Tibial nerve (tissue), 4 donors: Measurements from ENCODE around the gene ZNF680. TPM values are rescaled to one million over a fixed set of nuclear protein-coding genes. Genes with fewer than 3 reads are reported as not detected.

Source experiments
- DNase-seq, 2 donors: peaks; one replicate each; pipeline ENCODE4 v3.0.0-alpha.2; 2019; ENCODE audit warnings: low spot score in 2 of 2
- H3K27ac ChIP-seq, 4 donors: fragments of 200-600 bp; sonication (generic) in 3 of 4; one replicate each; pipeline ENCODE4 v1.5.1; 2017 to 2019; ENCODE audit warnings: mild to moderate bottlenecking in 1 of 4
- H3K27me3 ChIP-seq, 2 donors: fragments of 200-600 bp; sonication (generic) in 1 of 2; one replicate each; pipeline versions ENCODE4 v1.5.1 to v1.6.0; 2017 to 2019
- H3K36me3 ChIP-seq, 3 donors: fragments of 200-600 bp; sonication (generic); one replicate each; pipeline ENCODE4 v1.5.1; 2018 to 2019
- H3K4me1 ChIP-seq, 4 donors: fragments of 200-600 bp; sonication (generic) in 3 of 4; one replicate each; pipeline ENCODE4 v1.5.1; 2017 to 2019
- H3K4me3 ChIP-seq, 4 donors: fragments of 200-600 bp; sonication (generic) in 3 of 4; one replicate each; pipeline ENCODE4 v1.5.1; 2017 to 2019; ENCODE audit warnings: mild to moderate bottlenecking in 1 of 4, moderate library complexity in 1 of 4
- H3K9me3 ChIP-seq, 4 donors: fragments of 200-600 bp; sonication (generic) in 3 of 4; one replicate each; pipeline ENCODE4 v1.5.1; 2017 to 2019
- EP300 ChIP-seq, 2 donors: sonication (generic); formaldehyde crosslinking; IDR thresholded peaks; one replicate each; pipeline ENCODE4 v1.6.1; 2017; ENCODE audit warnings: antibody characterized with exemption in 2 of 2, mild to moderate bottlenecking in 1 of 2
- POLR2A ChIP-seq, 2 donors: fragments of 450-650 bp; IDR thresholded peaks; one replicate each; pipeline ENCODE4 v1.6.1; 2017; ENCODE audit warnings: antibody characterized with exemption in 2 of 2, mild to moderate bottlenecking in 2 of 2, moderate library complexity in 2 of 2
- WGBS, 2 donors: methylation state at CpG; one replicate each; pipeline ENCODE4 v1.1.5; 2018; 5-methylcytosine and 5-hydroxymethylcytosine counted together
- total RNA-seq, 4 donors: library from RNA; depleted of rRNA; stranded (reverse); fragments of >200 nt; gene quantifications; one replicate each; pipeline ENCODE4 v1.1.0, GENCODE V29; 2016
- TF ChIP-seq, protein P1 (sequence below), 5 experiments: fragments of 200-600 bp in 3 of 5; fragments of 450-650 bp in 2 of 5; sonication (generic) in 3 of 5; IDR thresholded peaks; one replicate each; pipeline ENCODE4 v1.5.1; 2016 to 2019; ENCODE audit warnings: antibody characterized with exemption in 5 of 5, mild to moderate bottlenecking in 3 of 5, moderate library complexity in 2 of 5

The ZNF680 gene
- total RNA-seq, 4 donors from 2014 or later, result 13.8 to 26.4 (median 19.5) TPM

DNA sequence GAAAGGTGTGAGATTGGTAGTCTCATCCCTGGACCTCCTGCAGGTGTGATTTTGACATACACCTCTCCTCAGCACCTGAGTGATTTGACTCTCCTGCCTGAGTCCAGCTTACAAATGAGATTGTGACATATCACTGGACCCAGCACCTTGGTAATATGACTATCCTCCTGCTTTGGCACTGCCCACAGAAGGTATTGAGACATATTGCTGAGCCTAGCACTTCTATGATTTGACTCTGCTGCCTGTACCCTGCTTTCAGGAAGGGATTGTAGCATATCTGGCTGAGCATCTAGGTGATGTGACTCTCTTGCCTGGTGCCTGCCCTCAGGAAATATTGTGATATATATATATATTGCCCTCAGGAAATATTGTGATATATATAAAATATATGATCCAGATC is 43.5 kb upstream of the ZNF680 start:
- no peaks in the 10 kb centered on the region for H3K4me1 ChIP-seq
- H3K4me3 ChIP-seq, result no peak overlapping the region
- H3K27ac ChIP-seq, result no peak overlapping the region
- no peaks in the 10 kb centered on the region for H3K9me3 ChIP-seq
- no peaks in the 10 kb centered on the region for H3K36me3 ChIP-seq
- TF ChIP-seq EP300 (IDR thresholded peaks at IDR 0.05), result no peak
- TF ChIP-seq, protein P1, sequence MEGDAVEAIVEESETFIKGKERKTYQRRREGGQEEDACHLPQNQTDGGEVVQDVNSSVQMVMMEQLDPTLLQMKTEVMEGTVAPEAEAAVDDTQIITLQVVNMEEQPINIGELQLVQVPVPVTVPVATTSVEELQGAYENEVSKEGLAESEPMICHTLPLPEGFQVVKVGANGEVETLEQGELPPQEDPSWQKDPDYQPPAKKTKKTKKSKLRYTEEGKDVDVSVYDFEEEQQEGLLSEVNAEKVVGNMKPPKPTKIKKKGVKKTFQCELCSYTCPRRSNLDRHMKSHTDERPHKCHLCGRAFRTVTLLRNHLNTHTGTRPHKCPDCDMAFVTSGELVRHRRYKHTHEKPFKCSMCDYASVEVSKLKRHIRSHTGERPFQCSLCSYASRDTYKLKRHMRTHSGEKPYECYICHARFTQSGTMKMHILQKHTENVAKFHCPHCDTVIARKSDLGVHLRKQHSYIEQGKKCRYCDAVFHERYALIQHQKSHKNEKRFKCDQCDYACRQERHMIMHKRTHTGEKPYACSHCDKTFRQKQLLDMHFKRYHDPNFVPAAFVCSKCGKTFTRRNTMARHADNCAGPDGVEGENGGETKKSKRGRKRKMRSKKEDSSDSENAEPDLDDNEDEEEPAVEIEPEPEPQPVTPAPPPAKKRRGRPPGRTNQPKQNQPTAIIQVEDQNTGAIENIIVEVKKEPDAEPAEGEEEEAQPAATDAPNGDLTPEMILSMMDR (IDR thresholded peaks at IDR 0.05), result no peak
- no peak for TF ChIP-seq POLR2A (IDR thresholded peaks at IDR 0.05)
- H3K27me3 ChIP-seq, result no peaks in the 10 kb centered on the region
- no peak for DNase-seq

DNA sequence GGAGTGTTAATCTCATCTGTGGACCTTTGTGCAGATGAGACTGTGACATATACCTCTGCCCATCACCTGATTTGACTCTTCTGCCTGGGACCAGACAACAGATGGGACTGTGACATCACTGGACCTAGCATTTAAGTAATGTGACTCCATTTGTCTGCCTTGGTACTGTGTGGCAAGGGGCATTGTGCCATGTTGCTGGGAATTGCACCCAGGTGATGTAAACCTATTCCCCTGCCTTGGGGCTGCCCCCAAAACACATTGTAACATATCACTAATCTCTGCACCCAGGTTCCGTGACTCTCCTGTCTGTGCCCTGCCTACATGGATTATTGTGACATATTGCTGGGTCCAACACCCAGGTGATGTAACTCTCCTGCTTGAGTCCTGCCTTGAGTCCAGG is 40.4 kb upstream of the ZNF680 start:
- TF ChIP-seq, protein P1 (IDR thresholded peaks at IDR 0.05), result no peak
- TF ChIP-seq EP300 (IDR thresholded peaks at IDR 0.05) (no peak), POLR2A (IDR thresholded peaks at IDR 0.05) (no peak)
- Histone ChIP-seq H3K4me3 (no peak overlapping the region), H3K4me1 (no peaks in the 10 kb centered on the region), H3K9me3 (no peaks in the 10 kb centered on the region), H3K27me3 (no peaks in the 10 kb centered on the region), H3K36me3 (no peaks in the 10 kb centered on the region), H3K27ac (no peak overlapping the region)
- DNase-seq, result no peak
- WGBS, 2 donors, result 100% methylated on average over 1 of the region's 1 CpG

DNA sequence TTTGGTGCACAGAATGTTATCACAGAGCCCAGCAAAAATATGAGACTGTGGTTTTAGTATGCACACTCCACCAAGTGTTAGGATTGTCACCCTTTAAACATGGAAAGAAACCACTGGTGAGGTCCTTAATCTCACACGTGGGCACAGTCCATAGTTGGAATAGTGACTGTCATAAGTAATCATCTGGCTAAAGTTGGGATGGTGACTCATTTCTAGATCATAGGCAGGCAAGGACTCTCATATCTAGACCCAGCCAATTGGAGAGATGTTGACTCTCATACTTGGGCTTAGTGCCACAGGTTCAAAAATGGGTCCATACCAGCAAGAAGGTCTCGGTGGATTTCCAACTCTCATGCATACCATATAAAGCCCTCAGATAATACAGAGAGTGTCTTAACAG is 39.6 kb upstream of the ZNF680 start:
- no peaks in the 10 kb centered on the region for H3K4me1 ChIP-seq
- no peaks in the 10 kb centered on the region for H3K36me3 ChIP-seq
- no peaks in the 10 kb centered on the region for H3K27me3 ChIP-seq
- no peak for DNase-seq
- 78 to 92% methylated on average over 2 of the region's 2 CpGs for WGBS, 2 donors
- H3K9me3 ChIP-seq, result no peaks in the 10 kb centered on the region
- TF ChIP-seq, protein P1 (IDR thresholded peaks at IDR 0.05), result no peak
- TF ChIP-seq POLR2A (IDR thresholded peaks at IDR 0.05) (no peak), EP300 (IDR thresholded peaks at IDR 0.05) (no peak)
- no peak overlapping the region for H3K27ac ChIP-seq
- no peak overlapping the region for H3K4me3 ChIP-seq

DNA sequence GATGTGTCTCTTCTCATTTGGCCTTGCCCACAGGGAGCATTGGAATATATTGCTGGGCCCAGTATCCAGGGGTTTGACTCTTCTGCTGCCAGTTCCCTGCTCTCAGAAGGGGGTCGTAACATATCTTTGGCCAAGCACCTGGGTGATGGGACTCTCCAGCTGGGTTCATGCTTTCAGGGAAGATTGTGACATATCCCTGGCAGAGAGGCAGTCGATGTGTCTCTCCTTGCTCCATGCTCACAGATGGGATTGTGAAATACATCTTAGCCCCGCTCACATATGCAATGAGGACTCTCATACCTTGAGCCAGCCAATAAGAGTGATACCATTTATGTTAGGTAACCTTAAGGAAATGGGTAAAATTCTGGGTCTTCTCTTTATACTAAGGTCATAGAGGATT is 39.2 kb upstream of the ZNF680 start:
- no peak for DNase-seq
- no peaks in the 10 kb centered on the region for H3K4me1 ChIP-seq
- H3K36me3 ChIP-seq, result no peaks in the 10 kb centered on the region
- H3K4me3 ChIP-seq, result no peak overlapping the region
- H3K9me3 ChIP-seq, result no peaks in the 10 kb centered on the region
- 78 to 97% methylated on average over 3 of the region's 3 CpGs for WGBS, 2 donors
- no peak overlapping the region for H3K27ac ChIP-seq
- TF ChIP-seq, protein P1 (IDR thresholded peaks at IDR 0.05), result no peak
- TF ChIP-seq POLR2A (IDR thresholded peaks at IDR 0.05) (no peak), EP300 (IDR thresholded peaks at IDR 0.05) (no peak)
- H3K27me3 ChIP-seq, result no peaks in the 10 kb centered on the region

DNA sequence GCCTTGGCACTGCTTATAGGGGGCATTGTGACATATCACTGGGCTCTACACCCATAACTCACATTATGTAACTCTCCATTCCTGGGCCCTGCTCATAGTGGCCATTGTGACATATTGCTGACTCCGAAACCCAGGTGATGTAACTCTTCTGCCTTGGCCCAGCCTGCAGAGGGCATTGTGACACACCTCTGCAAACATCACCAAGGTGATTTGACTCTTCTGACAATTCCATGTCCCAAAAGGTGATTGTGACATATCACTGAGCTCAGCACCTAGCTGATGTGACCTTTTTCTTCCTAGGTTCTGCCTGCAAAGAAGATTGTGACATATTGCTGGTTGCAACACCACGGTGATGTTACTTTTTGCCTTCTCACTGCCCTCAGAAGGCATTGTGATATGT is 36.5 kb upstream of the ZNF680 start:
- H3K27me3 ChIP-seq, result no peaks in the 10 kb centered on the region
- no peak overlapping the region for H3K27ac ChIP-seq
- no peak overlapping the region for H3K4me3 ChIP-seq
- TF ChIP-seq, protein P1 (IDR thresholded peaks at IDR 0.05), result no peak
- TF ChIP-seq EP300 (IDR thresholded peaks at IDR 0.05), result no peak
- no peak for TF ChIP-seq POLR2A (IDR thresholded peaks at IDR 0.05)
- H3K9me3 ChIP-seq, result no peaks in the 10 kb centered on the region
- 85 to 100% methylated on average over 2 of the region's 2 CpGs for WGBS, 2 donors
- no peaks in the 10 kb centered on the region for H3K36me3 ChIP-seq
- H3K4me1 ChIP-seq, result no peaks in the 10 kb centered on the region
- DNase-seq, result no peak
